GM12892 (cell line): ENCODE data around the gene LDB3.

Experiments
- POLR2A ChIP-seq: IDR thresholded peaks from 2 replicates; pipeline ENCODE4 v1.6.1; 2011; ENCODE audit warnings: low read depth, low read length, control low read depth
- POLR2AphosphoS5 ChIP-seq: IDR thresholded peaks from 2 replicates; pipeline ENCODE4 v1.6.1; 2011; ENCODE audit warnings: low read depth, low read length, control low read depth

- TF ChIP-seq POLR2A (no peak), POLR2AphosphoS5 (no peak)
These were observed 17.3 kb upstream of the LDB3 start for GRCh38 chr10:86651021-86651471.
